ENCODE results near the gene SPTLC2. TPM values are rescaled to one million over a fixed set of nuclear protein-coding genes. Genes with fewer than 3 reads are reported as not detected.

SPTLC2 gene
- total and polyA plus RNA-seq, 2 of the 13 experiments (the other 11 are each of a cell fraction or from before 2014, with no cell fraction given) = 17.4 to 17.5 TPM

GRCh38 chr14:77574446-77575115 lies 41.9 kb downstream of the SPTLC2 start:
- BruUV-seq (replicated peaks) = no TSS peak
- H3K4me2 ChIP-seq (ENCODE audit: low read depth, low read length) = no peak overlapping the region
- no peaks in the 10 kb centered on the region for H3K4me1 ChIP-seq (ENCODE audit: insufficient read depth, low read length)
- peaks cover 6 to 22% of the 10 kb centered on the region in 2 experiments for H3K36me3 ChIP-seq (replicated peaks in 1 of 2; ENCODE audit: control insufficient read depth in 1 of 2, insufficient read depth in 2 of 2, low read length in 2 of 2)
- H2AFZ ChIP-seq (ENCODE audit: low read length) = no peak overlapping the region
- H3K27me3 ChIP-seq (ENCODE audit: control insufficient read depth in 1 of 2, insufficient read depth in 2 of 2, low read length in 2 of 2) = no peaks in the 10 kb centered on the region
- DNase-seq (ENCODE audit: low spot score) = no peak
- ChIA-PET CTCF (ENCODE audit: low intra/inter-chr PET ratio, low total read pairs) (no interaction called here), POLR2A (no interaction called here)
- H3K79me2 ChIP-seq (ENCODE audit: insufficient read depth, low read length) = no peaks in the 10 kb centered on the region
- no peak for FAIRE-seq
- no peaks in the 10 kb centered on the region for H4K20me1 ChIP-seq (ENCODE audit: insufficient read depth, low read length)
- H3K9me3 ChIP-seq (ENCODE audit: low read length) = no peaks in the 10 kb centered on the region
- intact Hi-C loops (cut with micrococcal nuclease; ENCODE audit: unreplicated experiment) = no loop called here
- 69% methylated on average over 4 of the region's 4 CpGs for whole genome bisulfite sequencing (ENCODE audit: low lambda C conversion rate)
- no peak overlapping the region for H3K27ac ChIP-seq (ENCODE audit: extremely low read length, insufficient read depth, low read length)
- H3K4me3 ChIP-seq (replicated peaks in 1 of 3; ENCODE audit: insufficient read depth in 1 of 3, low read depth in 2 of 3, low read length in 3 of 3) = no peak overlapping the region
- H3K9ac ChIP-seq (ENCODE audit: insufficient read depth, low read depth, low read length) = no peak overlapping the region
- TF ChIP-seq HOXA5 (CRISPR knock-in tag; IDR thresholded peaks at IDR 0.05) = no peak
- TF ChIP-seq BATF2 (CRISPR knock-in tag; IDR thresholded peaks at IDR 0.05) = no peak
- TF ChIP-seq ZNF674 (CRISPR knock-in tag; IDR thresholded peaks at IDR 0.05; ENCODE audit: low read depth) = no peak
- in situ Hi-C loops (cut with HindIII; ENCODE audit: extremely low pct_ligation_motif_present, low pct_unique_long_range_greater_than_20kb) = no loop called here
- no peak for ATAC-seq

- Histone ChIP-seq H3K4me1 (ENCODE audit: insufficient read depth, low read length) (no peaks in the 10 kb centered on the region), H3K27ac (ENCODE audit: extremely low read length, insufficient read depth, low read length) (no peak overlapping the region), H2AFZ (ENCODE audit: low read length) (no peak overlapping the region), H4K20me1 (ENCODE audit: insufficient read depth, low read length) (no peaks in the 10 kb centered on the region), H3K9ac (ENCODE audit: insufficient read depth, low read depth, low read length) (no peak overlapping the region), H3K79me2 (ENCODE audit: insufficient read depth, low read length) (no peaks in the 10 kb centered on the region), H3K9me3 (ENCODE audit: low read length) (no peaks in the 10 kb centered on the region), H3K4me2 (ENCODE audit: low read depth, low read length) (no peak overlapping the region), H3K4me3 (replicated peaks in 1 of 3; ENCODE audit: insufficient read depth in 1 of 3, low read depth in 2 of 3, low read length in 3 of 3) (no peak overlapping the region), H3K36me3 (replicated peaks in 1 of 2; ENCODE audit: control insufficient read depth in 1 of 2, insufficient read depth in 2 of 2, low read length in 2 of 2) (peaks cover 5 to 26% of the 10 kb centered on the region in 2 experiments), H3K27me3 (ENCODE audit: control insufficient read depth in 1 of 2, insufficient read depth in 2 of 2, low read length in 2 of 2) (no peaks in the 10 kb centered on the region; a peak in 1 of 5 replicates)
- intact Hi-C loops (cut with micrococcal nuclease; ENCODE audit: unreplicated experiment) = no loop called here
- in situ Hi-C loops (cut with HindIII; ENCODE audit: extremely low pct_ligation_motif_present, low pct_unique_long_range_greater_than_20kb) = no loop called here
- FAIRE-seq (no peak), DNase-seq (ENCODE audit: low spot score) (no peak), ATAC-seq (no peak)
- WGBS (ENCODE audit: low lambda C conversion rate) = 97% methylated on average over 3 of the region's 3 CpGs
- ChIA-PET POLR2A (no interaction called here), CTCF (ENCODE audit: low intra/inter-chr PET ratio, low total read pairs) (no interaction called here)
- TF ChIP-seq ZNF12 (CRISPR knock-in tag; IDR thresholded peaks at IDR 0.05) (peak; percentile 91), MBD4 (IDR thresholded peaks at IDR 0.05; ENCODE audit: borderline replicate concordance, low read length) (no peak)
- no TSS peak for BruUV-seq (replicated peaks)
Observed at GRCh38 chr14:77573964-77574363, 42.5 kb downstream of the SPTLC2 start.
